SW 1271 (cell line): ENCODE data around the gene CDH12.
A peak's percentile ranks its signal among the peaks of the same experiment; 100 is the strongest.

Experiments used
- DNase-seq, 2 experiments: peaks; one replicate each; lab custom pipeline; 2025; lab: John Stamatoyannopoulos, UW

The CDH12 gene

GRCh38 chr5:21820527-21820926, 1032.6 kb downstream of the CDH12 start:
- DNase-seq: no peak

- no peak for DNase-seq
These were observed 1034.8 kb downstream of the CDH12 start for GRCh38 chr5:21818370-21818720.

- peak in 1 of 2 experiments; percentile 27 for DNase-seq
These were observed 1035.3 kb downstream of the CDH12 start for GRCh38 chr5:21817668-21818369.

- peak in 1 of 2 experiments; percentile 26 for DNase-seq
These were observed 1042.3 kb downstream of the CDH12 start for GRCh38 chr5:21810737-21811316.

- DNase-seq: no peak
These were observed 1043.5 kb downstream of the CDH12 start for GRCh38 chr5:21809611-21810010.

GRCh38 chr5:21807953-21808352, 1045.2 kb downstream of the CDH12 start:
- no peak for DNase-seq

- peak in 1 of 2 experiments; percentile 9 for DNase-seq
These were observed 1046.2 kb downstream of the CDH12 start for GRCh38 chr5:21806943-21807342.

GRCh38 chr5:21806271-21806670, 1046.9 kb downstream of the CDH12 start:
- DNase-seq: no peak

GRCh38 chr5:21802869-21803490, 1050.2 kb downstream of the CDH12 start:
- DNase-seq: peak in 1 of 2 experiments; percentile 53

GRCh38 chr5:21802100-21802499, 1051.0 kb downstream of the CDH12 start:
- no peak for DNase-seq

- DNase-seq: no peak
These were observed 1060.4 kb downstream of the CDH12 start for GRCh38 chr5:21792748-21793147.

- no peak for DNase-seq
These were observed 1061.8 kb downstream of the CDH12 start for GRCh38 chr5:21791304-21791703.

GRCh38 chr5:21784487-21784886, 1068.7 kb downstream of the CDH12 start:
- no peak for DNase-seq

GRCh38 chr5:21783074-21783679, 1070.0 kb downstream of the CDH12 start:
- no peak for DNase-seq

GRCh38 chr5:21776466-21776865, 1076.7 kb downstream of the CDH12 start:
- DNase-seq: no peak

GRCh38 chr5:21774801-21775200, 1078.3 kb downstream of the CDH12 start:
- DNase-seq: peak in 1 of 2 experiments; percentile 14

- no peak for DNase-seq
These were observed 1078.9 kb downstream of the CDH12 start for GRCh38 chr5:21774281-21774680.

- no peak for DNase-seq
These were observed 1079.7 kb downstream of the CDH12 start for GRCh38 chr5:21773456-21773855.

GRCh38 chr5:21765406-21765805, 1087.7 kb downstream of the CDH12 start:
- no peak for DNase-seq

GRCh38 chr5:21739096-21739495, 1114.0 kb downstream of the CDH12 start:
- no peak for DNase-seq

GRCh38 chr5:21723500-21723899, 1129.6 kb downstream of the CDH12 start:
- no peak for DNase-seq

GRCh38 chr5:21711866-21712758, 1141.0 kb downstream of the CDH12 start:
- DNase-seq: peak in 1 of 2 experiments; percentile 14
